ENCODE measurements around the gene TENM3.

DNA sequence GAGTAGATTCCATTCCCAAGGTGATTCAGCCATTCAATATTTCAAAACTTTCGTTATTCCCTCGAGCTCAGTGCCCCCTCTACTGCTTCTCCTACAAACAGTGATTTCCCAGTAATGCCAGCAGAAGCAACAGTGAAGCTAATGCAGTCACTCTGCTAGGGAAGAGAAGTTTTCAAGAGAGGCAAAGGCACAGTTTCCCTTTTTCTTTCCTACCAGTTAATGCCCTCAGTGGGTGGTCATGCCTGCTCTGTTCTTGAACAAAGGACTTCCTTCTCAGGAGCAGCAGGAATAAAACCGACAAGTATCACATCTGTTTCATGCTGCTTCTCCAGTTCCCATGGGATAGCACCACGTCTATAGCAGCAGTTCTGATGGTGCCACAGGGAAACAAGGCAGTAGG, 317.2 kb downstream of the TENM3 start:
- TF ChIP-seq SP2 (tag by site-specific recombination; IDR thresholded peaks at IDR 0.05) (no peak), ZNF335 (tag by site-specific recombination; conservative IDR thresholded peaks at IDR 0.05) (no peak)
